GM18861 (cell line): ENCODE data around the gene SLC37A1.

Source experiments
- ATAC-seq: cut with Tn5 transposase; IDR thresholded peaks from one replicate; pipeline ENCODE4 v1.9.1; 2021; ENCODE audit not compliant: unreplicated experiment

Gene SLC37A1

GRCh38 chr21:42572906-42573495, 59.3 kb downstream of the SLC37A1 start:
- ATAC-seq = no peak

- no peak for ATAC-seq
These were observed 60.8 kb downstream of the SLC37A1 start for GRCh38 chr21:42574234-42575027.

- ATAC-seq = no peak
These were observed 61.5 kb downstream of the SLC37A1 start for GRCh38 chr21:42575111-42575510.

- no peak for ATAC-seq
These were observed 63.0 kb downstream of the SLC37A1 start for GRCh38 chr21:42576639-42577038.

GRCh38 chr21:42578034-42578433, 64.4 kb downstream of the SLC37A1 start:
- ATAC-seq = no peak

- no peak for ATAC-seq
These were observed 65.2 kb downstream of the SLC37A1 start for GRCh38 chr21:42578761-42579415.

GRCh38 chr21:42579456-42580075, 65.9 kb downstream of the SLC37A1 start:
- ATAC-seq = no peak

GRCh38 chr21:42580076-42580792, 66.6 kb downstream of the SLC37A1 start:
- no peak for ATAC-seq

- ATAC-seq = no peak
These were observed 67.2 kb downstream of the SLC37A1 start for GRCh38 chr21:42580793-42581321.

GRCh38 chr21:42581336-42581992, 67.8 kb downstream of the SLC37A1 start:
- ATAC-seq = no peak

GRCh38 chr21:42581993-42582786, 68.5 kb downstream of the SLC37A1 start:
- no peak for ATAC-seq

GRCh38 chr21:42582787-42583476, 69.3 kb downstream of the SLC37A1 start:
- no peak for ATAC-seq

- no peak for ATAC-seq
These were observed 70.0 kb downstream of the SLC37A1 start for GRCh38 chr21:42583477-42584295.

GRCh38 chr21:42584296-42584641, 70.6 kb downstream of the SLC37A1 start:
- ATAC-seq = no peak

- ATAC-seq = no peak
These were observed 72.2 kb downstream of the SLC37A1 start for GRCh38 chr21:42585881-42586280.

- no peak for ATAC-seq
These were observed 72.8 kb downstream of the SLC37A1 start for GRCh38 chr21:42586406-42586805.

- no peak for ATAC-seq
These were observed 73.4 kb downstream of the SLC37A1 start for GRCh38 chr21:42587036-42587435.
